Osteocyte (in vitro differentiated cells): ENCODE results near the gene TNIP2. TPM values are rescaled to one million over a fixed set of nuclear protein-coding genes. Genes with fewer than 3 reads are reported as not detected.

Experiments used
- DNase-seq: peaks from one replicate; pipeline ENCODE4 v3.0.0; 2021; ENCODE audit warnings: mixed read lengths; ENCODE audit not compliant: unreplicated experiment; ENCODE audit errors: extremely low spot score
- H3K27ac Mint-ChIP-seq: one replicate; pipeline ENCODE4 v1.8.0; 2021; ENCODE audit warnings: mild to moderate bottlenecking, mixed read lengths; ENCODE audit not compliant: unreplicated experiment
- H3K27me3 Mint-ChIP-seq: one replicate; pipeline ENCODE4 v1.8.0; 2021; ENCODE audit warnings: mixed read lengths; ENCODE audit not compliant: unreplicated experiment
- H3K36me3 Mint-ChIP-seq: one replicate; pipeline ENCODE4 v1.8.0; 2021; ENCODE audit warnings: mixed read lengths; ENCODE audit not compliant: unreplicated experiment
- H3K4me1 Mint-ChIP-seq: one replicate; pipeline ENCODE4 v1.8.0; 2021; ENCODE audit warnings: mixed read lengths; ENCODE audit not compliant: unreplicated experiment
- H3K4me3 Mint-ChIP-seq: one replicate; pipeline ENCODE4 v1.8.0; 2021; ENCODE audit warnings: mild to moderate bottlenecking, moderate library complexity, mixed read lengths; ENCODE audit not compliant: unreplicated experiment
- H3K9me3 Mint-ChIP-seq: one replicate; pipeline ENCODE4 v1.8.0; 2021; ENCODE audit warnings: mixed read lengths; ENCODE audit not compliant: unreplicated experiment
- CTCF ChIP-seq: fragments of 200-600 bp; sonication (generic); IDR thresholded peaks from 2 replicates; pipeline ENCODE4 v1.5.0; 2021; ENCODE audit warnings: antibody characterized with exemption, mild to moderate bottlenecking, moderate library complexity
- long read RNA-seq: library from polyadenylated mRNA; unstranded; transcript quantifications from one replicate; pipeline ENCODE4 v2.0.0, GENCODE V29; 2021
- total RNA-seq: library from RNA; stranded (reverse); gene quantifications from 2 replicates; pipeline ENCODE4 v1.2.1, GENCODE V29; 2021

Gene TNIP2, protein sequence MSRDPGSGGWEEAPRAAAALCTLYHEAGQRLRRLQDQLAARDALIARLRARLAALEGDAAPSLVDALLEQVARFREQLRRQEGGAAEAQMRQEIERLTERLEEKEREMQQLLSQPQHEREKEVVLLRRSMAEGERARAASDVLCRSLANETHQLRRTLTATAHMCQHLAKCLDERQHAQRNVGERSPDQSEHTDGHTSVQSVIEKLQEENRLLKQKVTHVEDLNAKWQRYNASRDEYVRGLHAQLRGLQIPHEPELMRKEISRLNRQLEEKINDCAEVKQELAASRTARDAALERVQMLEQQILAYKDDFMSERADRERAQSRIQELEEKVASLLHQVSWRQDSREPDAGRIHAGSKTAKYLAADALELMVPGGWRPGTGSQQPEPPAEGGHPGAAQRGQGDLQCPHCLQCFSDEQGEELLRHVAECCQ
- total RNA-seq, result 32.7 and 34.0 TPM in 2 replicates
- long read RNA-seq, transcript TNIP2-201 (6 exons, 1,974 nt), result major isoform, 11 of 18 reads
- long read RNA-seq, partial matches to known transcripts, result 3 of 18 reads
- long read RNA-seq, other reads (novel, unspliced or antisense), result 2 of 18 reads

- Mint-ChIP-seq H3K4me3 (peak within 1 kb of the TSS; percentile 68), H3K36me3 (no peaks in the 10 kb centered on the region), H3K27ac (peak within 1 kb of the TSS; percentile 47), H3K27me3 (no peaks in the 10 kb centered on the region), H3K4me1 (peaks cover 17% of the 10 kb centered on the region), H3K9me3 (no peaks in the 10 kb centered on the region)
- peak; percentile 93 for DNase-seq
- TF ChIP-seq CTCF, result peak; percentile 63
Observed at GRCh38 chr4:2755821-2756690, at the start of gene TNIP2. Gene TNIP2, minus strand, starts transcription at chr4:2756336. Its CDS starts 47 bp downstream, at chr4:2756289.

GRCh38 chr4:2804973-2805501 lies 48.9 kb upstream of the TNIP2 start:
- Mint-ChIP-seq H3K4me1 (peaks cover 52% of the 10 kb centered on the region), H3K4me3 (no peak overlapping the region), H3K36me3 (peaks cover 12% of the 10 kb centered on the region), H3K9me3 (no peaks in the 10 kb centered on the region), H3K27me3 (no peaks in the 10 kb centered on the region), H3K27ac (no peak overlapping the region)
- no peak for TF ChIP-seq CTCF
- DNase-seq, result no peak

DNA sequence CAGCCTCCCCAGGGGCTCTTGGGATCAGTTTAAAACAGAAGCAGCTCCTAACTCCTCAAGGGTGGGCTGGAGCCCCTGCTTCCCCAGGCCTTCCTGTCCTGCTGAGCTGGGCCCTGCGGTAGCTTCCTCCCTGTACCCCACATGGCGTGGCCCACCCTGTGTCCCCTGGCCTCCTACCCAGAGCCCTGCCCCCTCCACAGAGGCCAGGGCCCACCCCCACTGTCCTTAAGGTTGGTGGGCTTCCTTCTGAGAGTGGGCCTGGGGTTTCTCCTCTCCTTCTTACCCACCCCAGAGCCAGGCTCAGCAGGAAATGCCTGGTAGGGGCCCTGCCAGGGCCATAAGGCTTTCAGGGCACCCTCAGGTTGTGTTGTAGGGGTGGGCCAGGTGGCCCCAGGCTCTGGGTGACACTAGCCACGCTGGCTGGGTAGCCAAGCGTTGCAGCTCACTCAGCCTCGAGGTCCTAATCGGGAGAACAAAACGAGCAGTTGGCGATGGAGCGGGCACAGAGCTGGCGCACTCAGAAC lies 48.4 kb upstream of the TNIP2 start:
- H3K4me1 Mint-ChIP-seq, result peaks cover 52% of the 10 kb centered on the region
- no peaks in the 10 kb centered on the region for H3K9me3 Mint-ChIP-seq
- DNase-seq, result no peak
- no peak overlapping the region for H3K27ac Mint-ChIP-seq
- no peak for TF ChIP-seq CTCF
- peaks cover 10% of the 10 kb centered on the region for H3K36me3 Mint-ChIP-seq
- no peaks in the 10 kb centered on the region for H3K27me3 Mint-ChIP-seq
- H3K4me3 Mint-ChIP-seq, result no peak overlapping the region

DNA sequence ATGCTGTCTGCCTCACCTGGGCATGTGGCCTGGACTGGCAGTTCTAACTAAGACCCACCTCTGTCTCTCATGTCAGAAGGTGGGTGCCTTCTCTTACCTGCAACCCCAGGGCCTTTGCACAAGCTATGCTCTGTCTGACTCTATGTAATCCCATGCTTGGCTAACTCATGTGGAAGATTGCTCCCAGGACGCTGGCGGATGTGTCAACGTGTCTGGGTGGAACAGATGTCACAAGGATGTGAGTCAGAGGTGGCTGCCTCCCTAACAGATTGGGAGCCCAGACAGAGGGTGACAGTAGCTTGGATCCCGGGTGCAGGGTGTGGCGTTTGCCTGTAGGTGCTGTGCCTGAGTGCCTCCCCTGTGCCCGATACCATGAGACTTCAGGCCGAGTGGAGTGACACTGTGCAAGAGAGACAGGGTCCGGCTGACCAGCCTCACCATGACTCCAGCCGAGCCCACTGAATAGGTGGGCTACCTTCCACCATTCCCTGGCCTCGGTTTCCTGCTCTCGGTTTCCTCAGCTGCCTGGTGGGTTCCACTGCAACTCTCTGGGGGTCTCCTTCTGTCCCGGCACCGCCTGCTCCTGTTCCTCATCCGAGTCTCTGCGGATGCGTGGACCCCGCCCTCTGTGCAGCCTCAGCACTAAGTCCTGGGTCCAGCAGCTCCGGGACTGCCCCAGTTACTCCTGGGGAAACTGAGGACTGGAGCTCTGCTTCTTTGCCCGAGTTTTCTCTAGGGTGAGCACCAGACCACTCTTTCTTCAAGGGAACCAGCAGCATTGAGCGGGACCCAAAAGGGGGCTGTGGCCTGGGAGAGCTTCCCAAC lies 47.7 kb upstream of the TNIP2 start:
- no peak for TF ChIP-seq CTCF
- Mint-ChIP-seq H3K4me3 (no peak overlapping the region), H3K9me3 (no peaks in the 10 kb centered on the region), H3K4me1 (peaks cover 54% of the 10 kb centered on the region), H3K27me3 (no peaks in the 10 kb centered on the region), H3K27ac (no peak overlapping the region), H3K36me3 (peaks cover 10% of the 10 kb centered on the region)
- DNase-seq, result no peak
